Measurements from ENCODE around the gene CREB5. TPM values are rescaled to one million over a fixed set of nuclear protein-coding genes. Genes with fewer than 3 reads are reported as not detected.

The CREB5 gene
- total and polyA plus RNA-seq, 9 donors, result 16.0 to 46.2 (median 28.5) TPM

GRCh38 chr7:28643188-28643569 lies 230.9 kb downstream of the CREB5 start:
- Histone ChIP-seq H3K36me3 (ENCODE audit: control insufficient read depth, insufficient read depth, low read length) (no peaks in the 10 kb centered on the region), H3K27me3 (ENCODE audit: control insufficient read depth, insufficient read depth, low read length) (no peaks in the 10 kb centered on the region), H3K27ac (ENCODE audit: low read length) (peak overlapping the region; percentile 39), H3K4me1 (ENCODE audit: control insufficient read depth, insufficient read depth, low read length) (peaks cover 11% of the 10 kb centered on the region), H3K9me3 (replicated peaks; ENCODE audit: control insufficient read depth, low read depth, low read length) (no peaks in the 10 kb centered on the region), H3K4me3 (ENCODE audit: low read length) (no peak overlapping the region)
- WGBS (ENCODE audit: insufficient coverage), result no CpG with 5 or more reads among the region's 1 CpG
- peak; percentile 81 for DNase-seq

GRCh38 chr7:28643584-28644340 lies 231.4 kb downstream of the CREB5 start:
- Histone ChIP-seq H3K36me3 (ENCODE audit: control insufficient read depth, insufficient read depth, low read length) (no peaks in the 10 kb centered on the region), H3K4me3 (ENCODE audit: low read length) (no peak overlapping the region), H3K4me1 (ENCODE audit: control insufficient read depth, insufficient read depth, low read length) (peaks cover 11% of the 10 kb centered on the region), H3K27me3 (ENCODE audit: control insufficient read depth, insufficient read depth, low read length) (no peaks in the 10 kb centered on the region), H3K27ac (ENCODE audit: low read length) (no peak overlapping the region), H3K9me3 (replicated peaks; ENCODE audit: control insufficient read depth, low read depth, low read length) (no peaks in the 10 kb centered on the region)
- DNase-seq, result no peak
- 33% methylated on average over 1 of the region's 3 CpGs for WGBS (ENCODE audit: insufficient coverage)

DNA sequence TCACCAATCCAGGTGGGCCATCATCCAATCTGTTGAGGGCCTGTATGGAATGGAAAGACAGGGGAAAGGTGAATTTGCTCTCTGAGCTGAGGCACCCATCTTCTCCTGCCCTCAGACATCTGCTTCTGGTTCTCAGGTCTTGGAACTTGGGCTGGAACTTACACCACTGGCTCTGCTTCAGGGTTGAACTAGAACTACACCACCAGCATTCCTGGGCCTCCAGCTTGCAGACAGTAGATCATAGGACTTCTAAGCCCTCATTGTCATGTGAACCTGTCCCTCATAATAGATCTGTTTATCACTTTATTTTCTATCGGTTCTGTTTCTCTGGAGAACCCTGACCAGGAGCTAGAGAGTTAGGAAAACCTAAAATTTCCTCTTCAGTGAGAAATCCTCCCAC lies 233.5 kb downstream of the CREB5 start:
- Histone ChIP-seq H3K4me3 (ENCODE audit: low read length) (no peak overlapping the region), H3K9me3 (replicated peaks; ENCODE audit: control insufficient read depth, low read depth, low read length) (no peaks in the 10 kb centered on the region), H3K36me3 (ENCODE audit: control insufficient read depth, insufficient read depth, low read length) (no peaks in the 10 kb centered on the region), H3K27ac (ENCODE audit: low read length) (no peak overlapping the region), H3K4me1 (ENCODE audit: control insufficient read depth, insufficient read depth, low read length) (peaks cover 8% of the 10 kb centered on the region), H3K27me3 (ENCODE audit: control insufficient read depth, insufficient read depth, low read length) (no peaks in the 10 kb centered on the region)
- 100% methylated on average over 1 of the region's 1 CpG for WGBS (ENCODE audit: insufficient coverage)
- no peak for DNase-seq

DNA sequence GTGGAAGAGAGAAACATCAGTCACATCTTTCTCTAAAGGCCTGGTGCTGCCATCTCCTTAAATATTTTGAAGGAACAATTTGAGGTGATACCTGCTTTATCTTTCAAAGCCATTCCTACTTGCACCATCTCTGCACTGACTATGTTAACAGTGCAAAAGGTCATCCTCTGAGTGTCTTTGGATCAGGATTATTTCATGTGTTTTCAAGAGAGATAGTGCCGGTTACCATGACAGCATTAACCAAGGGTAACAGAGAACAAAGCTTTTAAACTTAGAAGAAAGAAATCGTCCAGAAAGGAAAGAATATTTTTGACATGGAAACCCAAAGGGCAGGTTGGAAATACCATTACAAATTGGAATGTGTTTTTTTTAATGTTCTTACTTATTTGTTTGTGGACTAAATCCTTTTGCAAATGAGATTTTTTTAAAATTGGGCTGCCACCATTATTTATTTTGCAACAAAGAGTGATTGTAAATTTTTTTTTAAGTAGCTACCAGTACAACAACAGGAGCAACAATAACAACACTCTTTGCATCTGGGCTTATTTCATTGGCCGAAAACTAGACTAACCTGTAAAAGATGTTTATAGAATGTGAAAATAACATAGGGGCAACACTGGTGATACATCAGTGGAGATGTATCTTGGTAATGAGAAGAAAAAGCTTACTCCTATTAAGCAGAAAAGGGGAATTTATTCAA lies 234.2 kb downstream of the CREB5 start:
- no peaks in the 10 kb centered on the region for H3K27me3 ChIP-seq (ENCODE audit: control insufficient read depth, insufficient read depth, low read length)
- no peaks in the 10 kb centered on the region for H3K36me3 ChIP-seq (ENCODE audit: control insufficient read depth, insufficient read depth, low read length)
- no peak overlapping the region for H3K4me3 ChIP-seq (ENCODE audit: low read length)
- H3K4me1 ChIP-seq (ENCODE audit: control insufficient read depth, insufficient read depth, low read length), result peaks cover 8% of the 10 kb centered on the region
- H3K9me3 ChIP-seq (replicated peaks; ENCODE audit: control insufficient read depth, low read depth, low read length), result no peaks in the 10 kb centered on the region
- WGBS (ENCODE audit: insufficient coverage), result no CpG with 5 or more reads among the region's 3 CpGs
- no peak overlapping the region for H3K27ac ChIP-seq (ENCODE audit: low read length)
- no peak for DNase-seq

DNA sequence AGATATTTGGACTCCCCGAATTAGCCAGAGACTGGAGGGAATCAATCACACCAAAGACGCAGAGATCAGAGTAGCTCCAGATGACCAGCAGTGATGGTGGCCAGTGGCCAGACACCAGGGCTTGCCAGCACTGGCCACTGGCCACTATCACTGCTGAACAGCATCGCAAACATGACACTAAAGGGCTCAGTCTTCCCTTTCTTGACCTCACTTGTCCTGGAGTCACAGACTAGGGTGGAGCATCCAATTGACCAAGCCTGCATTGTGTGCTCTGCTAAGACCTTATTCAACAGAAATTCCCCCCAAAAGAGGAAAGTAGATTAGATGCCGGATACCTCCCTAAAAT lies 234.7 kb downstream of the CREB5 start:
- no peaks in the 10 kb centered on the region for H3K9me3 ChIP-seq (replicated peaks; ENCODE audit: control insufficient read depth, low read depth, low read length)
- DNase-seq, result no peak
- WGBS (ENCODE audit: insufficient coverage), result 92% methylated on average over 3 of the region's 4 CpGs
- H3K36me3 ChIP-seq (ENCODE audit: control insufficient read depth, insufficient read depth, low read length), result no peaks in the 10 kb centered on the region
- no peaks in the 10 kb centered on the region for H3K27me3 ChIP-seq (ENCODE audit: control insufficient read depth, insufficient read depth, low read length)
- no peak overlapping the region for H3K4me3 ChIP-seq (ENCODE audit: low read length)
- no peak overlapping the region for H3K27ac ChIP-seq (ENCODE audit: low read length)
- H3K4me1 ChIP-seq (ENCODE audit: control insufficient read depth, insufficient read depth, low read length), result peaks cover 5% of the 10 kb centered on the region

DNA sequence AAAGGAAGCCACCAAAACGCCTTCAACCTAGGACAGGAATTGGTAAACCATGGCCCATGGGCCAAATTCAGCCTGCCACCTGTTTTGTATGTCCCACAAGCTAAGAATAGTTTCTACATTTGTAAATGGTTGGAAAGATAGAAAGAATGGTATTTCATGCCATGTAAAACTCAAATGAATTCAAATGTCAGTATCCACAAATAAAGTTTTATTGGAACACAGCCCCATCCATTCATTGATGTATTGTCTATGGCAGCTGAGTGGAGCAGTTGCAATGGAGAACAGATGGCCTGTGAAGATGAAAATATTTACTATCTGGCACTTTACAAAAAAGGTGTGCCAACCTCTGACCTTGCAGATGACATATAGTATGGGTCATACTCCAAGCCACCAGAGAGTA lies 236.9 kb downstream of the CREB5 start:
- Histone ChIP-seq H3K4me3 (ENCODE audit: low read length) (no peak overlapping the region), H3K36me3 (ENCODE audit: control insufficient read depth, insufficient read depth, low read length) (no peaks in the 10 kb centered on the region), H3K9me3 (replicated peaks; ENCODE audit: control insufficient read depth, low read depth, low read length) (no peaks in the 10 kb centered on the region), H3K4me1 (ENCODE audit: control insufficient read depth, insufficient read depth, low read length) (peaks cover 3% of the 10 kb centered on the region), H3K27ac (ENCODE audit: low read length) (no peak overlapping the region), H3K27me3 (ENCODE audit: control insufficient read depth, insufficient read depth, low read length) (no peaks in the 10 kb centered on the region)
- 80% methylated on average over 1 of the region's 1 CpG for WGBS (ENCODE audit: insufficient coverage)
- no peak for DNase-seq

- Histone ChIP-seq H3K36me3 (ENCODE audit: control insufficient read depth, insufficient read depth, low read length) (no peaks in the 10 kb centered on the region), H3K27ac (ENCODE audit: low read length) (no peak overlapping the region), H3K9me3 (replicated peaks; ENCODE audit: control insufficient read depth, low read depth, low read length) (no peaks in the 10 kb centered on the region), H3K27me3 (ENCODE audit: control insufficient read depth, insufficient read depth, low read length) (no peaks in the 10 kb centered on the region), H3K4me3 (ENCODE audit: low read length) (no peak overlapping the region), H3K4me1 (ENCODE audit: control insufficient read depth, insufficient read depth, low read length) (peaks cover 3% of the 10 kb centered on the region)
- no peak for DNase-seq
- 59% methylated on average over 2 of the region's 2 CpGs for WGBS (ENCODE audit: insufficient coverage)
Measured at GRCh38 chr7:28649811-28650210, 237.5 kb downstream of the CREB5 start.

- peak; percentile 69 for DNase-seq
- WGBS (ENCODE audit: insufficient coverage), result 50% methylated on average over 2 of the region's 6 CpGs
- Histone ChIP-seq H3K36me3 (ENCODE audit: control insufficient read depth, insufficient read depth, low read length) (no peaks in the 10 kb centered on the region), H3K4me3 (ENCODE audit: low read length) (no peak overlapping the region), H3K4me1 (ENCODE audit: control insufficient read depth, insufficient read depth, low read length) (peaks cover 8% of the 10 kb centered on the region), H3K9me3 (replicated peaks; ENCODE audit: control insufficient read depth, low read depth, low read length) (no peaks in the 10 kb centered on the region), H3K27me3 (ENCODE audit: control insufficient read depth, insufficient read depth, low read length) (no peaks in the 10 kb centered on the region), H3K27ac (ENCODE audit: low read length) (no peak overlapping the region)
Measured at GRCh38 chr7:28654110-28654509, 241.8 kb downstream of the CREB5 start.

- H3K36me3 ChIP-seq (ENCODE audit: control insufficient read depth, insufficient read depth, low read length), result no peaks in the 10 kb centered on the region
- peaks cover 8% of the 10 kb centered on the region for H3K9me3 ChIP-seq (replicated peaks; ENCODE audit: control insufficient read depth, low read depth, low read length)
- peaks cover 8% of the 10 kb centered on the region for H3K4me1 ChIP-seq (ENCODE audit: control insufficient read depth, insufficient read depth, low read length)
- DNase-seq, result no peak
- H3K4me3 ChIP-seq (ENCODE audit: low read length), result no peak overlapping the region
- no peak overlapping the region for H3K27ac ChIP-seq (ENCODE audit: low read length)
- WGBS (ENCODE audit: insufficient coverage), result no CpG with 5 or more reads among the region's 1 CpG
- H3K27me3 ChIP-seq (ENCODE audit: control insufficient read depth, insufficient read depth, low read length), result no peaks in the 10 kb centered on the region
Measured at GRCh38 chr7:28656529-28656928, 244.2 kb downstream of the CREB5 start.

DNA sequence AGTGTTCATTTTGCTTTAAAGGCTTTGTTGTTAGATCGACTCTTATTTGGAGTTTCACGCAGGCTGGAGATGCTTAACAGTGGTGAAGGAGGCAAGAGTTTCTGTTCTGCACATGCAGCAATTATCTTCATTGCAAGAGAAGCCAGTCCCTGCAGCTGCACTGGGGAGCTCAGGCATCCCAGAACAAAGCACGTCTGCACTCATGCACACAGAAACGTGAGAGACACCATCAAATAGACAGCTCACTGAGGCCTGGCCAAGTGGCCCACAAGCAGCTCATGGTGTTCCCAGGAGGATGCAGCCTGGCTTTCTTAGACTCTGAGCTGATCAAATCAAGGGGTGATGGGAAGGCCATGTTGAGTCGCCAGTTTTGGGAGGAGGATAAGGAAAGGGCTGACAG lies 246.1 kb downstream of the CREB5 start:
- 20% methylated on average over 1 of the region's 5 CpGs for WGBS (ENCODE audit: insufficient coverage)
- no peak overlapping the region for H3K4me3 ChIP-seq (ENCODE audit: low read length)
- no peak overlapping the region for H3K27ac ChIP-seq (ENCODE audit: low read length)
- peaks cover 8% of the 10 kb centered on the region for H3K9me3 ChIP-seq (replicated peaks; ENCODE audit: control insufficient read depth, low read depth, low read length)
- no peaks in the 10 kb centered on the region for H3K36me3 ChIP-seq (ENCODE audit: control insufficient read depth, insufficient read depth, low read length)
- H3K27me3 ChIP-seq (ENCODE audit: control insufficient read depth, insufficient read depth, low read length), result no peaks in the 10 kb centered on the region
- H3K4me1 ChIP-seq (ENCODE audit: control insufficient read depth, insufficient read depth, low read length), result peaks cover 8% of the 10 kb centered on the region
- no peak for DNase-seq

All from muscle of leg (tissue), 11 donors.